Osteocyte (in vitro differentiated cells): ENCODE data around the gene PCDHA1. TPM values are rescaled to one million over a fixed set of nuclear protein-coding genes. Genes with fewer than 3 reads are reported as not detected.
"Not testable (repeated sequence)": the region's sequence is repeated elsewhere in the genome, so short reads cannot be mapped to it uniquely, and the experiment has no call there.

Experiments
- DNase-seq: peaks from one replicate; pipeline ENCODE4 v3.0.0; 2021; ENCODE audit warnings: mixed read lengths; ENCODE audit not compliant: unreplicated experiment; ENCODE audit errors: extremely low spot score
- H3K27ac Mint-ChIP-seq: one replicate; pipeline ENCODE4 v1.8.0; 2021; ENCODE audit warnings: mild to moderate bottlenecking, mixed read lengths; ENCODE audit not compliant: unreplicated experiment
- H3K27me3 Mint-ChIP-seq: one replicate; pipeline ENCODE4 v1.8.0; 2021; ENCODE audit warnings: mixed read lengths; ENCODE audit not compliant: unreplicated experiment
- H3K36me3 Mint-ChIP-seq: one replicate; pipeline ENCODE4 v1.8.0; 2021; ENCODE audit warnings: mixed read lengths; ENCODE audit not compliant: unreplicated experiment
- H3K4me1 Mint-ChIP-seq: one replicate; pipeline ENCODE4 v1.8.0; 2021; ENCODE audit warnings: mixed read lengths; ENCODE audit not compliant: unreplicated experiment
- H3K4me3 Mint-ChIP-seq: one replicate; pipeline ENCODE4 v1.8.0; 2021; ENCODE audit warnings: mild to moderate bottlenecking, moderate library complexity, mixed read lengths; ENCODE audit not compliant: unreplicated experiment
- H3K9me3 Mint-ChIP-seq: one replicate; pipeline ENCODE4 v1.8.0; 2021; ENCODE audit warnings: mixed read lengths; ENCODE audit not compliant: unreplicated experiment
- CTCF ChIP-seq: fragments of 200-600 bp; sonication (generic); IDR thresholded peaks from 2 replicates; pipeline ENCODE4 v1.5.0; 2021; ENCODE audit warnings: antibody characterized with exemption, mild to moderate bottlenecking, moderate library complexity
- total RNA-seq: library from RNA; stranded (reverse); gene quantifications from 2 replicates; pipeline ENCODE4 v1.2.1, GENCODE V29; 2021

Gene PCDHA1
- total RNA-seq, 1 donor from 2014 or later = not detected

- Mint-ChIP-seq H3K36me3 (peaks cover 2% of the 10 kb centered on the region), H3K27me3 (no peaks in the 10 kb centered on the region), H3K9me3 (peaks cover 9% of the 10 kb centered on the region), H3K4me3 (no peak overlapping the region), H3K4me1 (peaks cover 4% of the 10 kb centered on the region), H3K27ac (no peak overlapping the region)
- DNase-seq = peak; percentile 84
- no peak for TF ChIP-seq CTCF
Measured at GRCh38 chr5:140802781-140803271, 16.9 kb downstream of the PCDHA1 start.

GRCh38 chr5:140806834-140807775, 21.2 kb downstream of the PCDHA1 start, which contains the start of gene PCDHA4:
Gene PCDHA4 (plus strand): TSS chr5:140807068.
- H3K27me3 Mint-ChIP-seq = no peaks in the 10 kb centered on the region
- H3K4me3 Mint-ChIP-seq = peak within 1 kb of the TSS; percentile 86
- peaks cover 6% of the 10 kb centered on the region for H3K9me3 Mint-ChIP-seq
- peak; percentile 73 for TF ChIP-seq CTCF
- no peaks in the 10 kb centered on the region for H3K36me3 Mint-ChIP-seq
- peaks cover 13% of the 10 kb centered on the region for H3K4me1 Mint-ChIP-seq
- DNase-seq = peak; percentile 91
- peak within 1 kb of the TSS; percentile 83 for H3K27ac Mint-ChIP-seq

- H3K36me3 Mint-ChIP-seq, H3K27ac Mint-ChIP-seq, DNase-seq, H3K27me3 Mint-ChIP-seq, H3K4me3 Mint-ChIP-seq, H3K9me3 Mint-ChIP-seq: not testable (repeated sequence)
- H3K4me1 Mint-ChIP-seq = peaks cover 13% of the 10 kb centered on the region
Measured at GRCh38 chr5:140808241-140808888, 22.4 kb downstream of the PCDHA1 start.

GRCh38 chr5:140808889-140809291, 22.9 kb downstream of the PCDHA1 start:
- Mint-ChIP-seq H3K27ac (no peak overlapping the region), H3K4me3 (no peak overlapping the region), H3K4me1 (peaks cover 13% of the 10 kb centered on the region), H3K27me3 (no peaks in the 10 kb centered on the region), H3K36me3 (no peaks in the 10 kb centered on the region), H3K9me3 (peaks cover 6% of the 10 kb centered on the region)
- no peak for DNase-seq
- no peak for TF ChIP-seq CTCF

- Mint-ChIP-seq H3K36me3 (peaks cover 8% of the 10 kb centered on the region), H3K4me1 (no peaks in the 10 kb centered on the region), H3K9me3 (no peaks in the 10 kb centered on the region), H3K4me3 (no peak within 1 kb of the TSS), H3K27me3 (no peaks in the 10 kb centered on the region), H3K27ac (no peak within 1 kb of the TSS)
- DNase-seq = no peak
- no peak for TF ChIP-seq CTCF
Measured at GRCh38 chr5:140821375-140822280, 35.7 kb downstream of the PCDHA1 start, which contains the start of gene PCDHA5. Gene PCDHA5 (plus strand): TSS chr5:140821613.
